ENCODE results near the gene GRM6. TPM values are rescaled to one million over a fixed set of nuclear protein-coding genes. Genes with fewer than 3 reads are reported as not detected.

GRM6 gene
- total RNA-seq, 4 donors from 2014 or later = not detected

GRCh38 chr5:178991190-178992145 is 3.7 kb downstream of the GRM6 start:
- Histone ChIP-seq H3K36me3 (no peaks in the 10 kb centered on the region), H3K4me3 (no peak overlapping the region), H3K27me3 (peaks cover 52% of the 10 kb centered on the region), H3K27ac (no peak overlapping the region), H3K9me3 (peaks cover 0 to 50% (median 0%) of the 10 kb centered on the region in 3 donors), H3K4me1 (peaks cover 0 to 13% (median 0%) of the 10 kb centered on the region in 3 donors)
- ATAC-seq = no peak
- 93 to 100% methylated on average over 4 to 11 of the region's 28 CpGs for WGBS, 2 donors (ENCODE audit: low coverage in 1 of 2)
- TF ChIP-seq EP300 (IDR thresholded peaks at IDR 0.05) (no peak), CTCF (IDR thresholded peaks at IDR 0.05) (no peak), POLR2AphosphoS5 (IDR thresholded peaks at IDR 0.05) (no peak), POLR2A (IDR thresholded peaks at IDR 0.05) (no peak)

GRCh38 chr5:178990491-178990890 is 4.6 kb downstream of the GRM6 start:
- no CpG with 5 or more reads among the region's 12 CpGs for WGBS, 2 donors (ENCODE audit: low coverage in 1 of 2)
- ATAC-seq = no peak

GRCh38 chr5:178989311-178989710 is 5.8 kb downstream of the GRM6 start:
- H3K27me3 ChIP-seq = peaks cover 30% of the 10 kb centered on the region
- H3K9me3 ChIP-seq = peaks cover 0 to 72% (median 0%) of the 10 kb centered on the region in 3 donors
- no peak overlapping the region for H3K4me3 ChIP-seq
- H3K4me1 ChIP-seq = peaks cover 0 to 4% (median 0%) of the 10 kb centered on the region in 3 donors
- no peak for ATAC-seq
- 83 to 100% methylated on average over 2 to 4 of the region's 7 CpGs for WGBS, 2 donors (ENCODE audit: low coverage in 1 of 2)
- no peak for TF ChIP-seq POLR2A (IDR thresholded peaks at IDR 0.05)
- TF ChIP-seq CTCF (IDR thresholded peaks at IDR 0.05) = no peak
- no peak for TF ChIP-seq EP300 (IDR thresholded peaks at IDR 0.05)
- TF ChIP-seq POLR2AphosphoS5 (IDR thresholded peaks at IDR 0.05) = no peak
- H3K36me3 ChIP-seq = no peaks in the 10 kb centered on the region
- no peak overlapping the region for H3K27ac ChIP-seq

More at GRCh38 chr5:178990491-178990890, 4.6 kb downstream of the GRM6 start:
- H3K27me3 ChIP-seq = peaks cover 42% of the 10 kb centered on the region
- peaks cover 0 to 13% (median 0%) of the 10 kb centered on the region in 3 donors for H3K4me1 ChIP-seq
- H3K36me3 ChIP-seq = no peaks in the 10 kb centered on the region
- TF ChIP-seq EP300 (IDR thresholded peaks at IDR 0.05) (no peak), POLR2A (IDR thresholded peaks at IDR 0.05) (no peak), CTCF (IDR thresholded peaks at IDR 0.05) (no peak), POLR2AphosphoS5 (IDR thresholded peaks at IDR 0.05) (no peak)
- H3K4me3 ChIP-seq = no peak overlapping the region
- H3K9me3 ChIP-seq = peaks cover 0 to 60% (median 0%) of the 10 kb centered on the region in 3 donors
- H3K27ac ChIP-seq = no peak overlapping the region

GRCh38 chr5:178988436-178989220 is 6.5 kb downstream of the GRM6 start:
- no peak overlapping the region for H3K4me3 ChIP-seq
- H3K9me3 ChIP-seq = peaks cover 0 to 78% (median 0%) of the 10 kb centered on the region in 3 donors
- no peak for ATAC-seq
- H3K36me3 ChIP-seq = no peaks in the 10 kb centered on the region
- H3K4me1 ChIP-seq = no peaks in the 10 kb centered on the region
- peaks cover 23% of the 10 kb centered on the region for H3K27me3 ChIP-seq
- 86 to 100% methylated on average over 1 to 7 of the region's 27 CpGs for WGBS, 2 donors (ENCODE audit: low coverage in 1 of 2)
- TF ChIP-seq POLR2AphosphoS5 (IDR thresholded peaks at IDR 0.05) (no peak), POLR2A (IDR thresholded peaks at IDR 0.05) (no peak), CTCF (IDR thresholded peaks at IDR 0.05) (no peak), EP300 (IDR thresholded peaks at IDR 0.05) (no peak)
- no peak overlapping the region for H3K27ac ChIP-seq

All from gastroesophageal sphincter (tissue), 4 donors.